Pancreas (tissue), 10 donors: ENCODE measurements around the gene VEGFC. TPM values are rescaled to one million over a fixed set of nuclear protein-coding genes. Genes with fewer than 3 reads are reported as not detected.

ENCODE experiments used
- ATAC-seq, 4 donors: fragments of 200-7000 bp; cut with Tn5 transposase; one replicate each; pipeline versions ENCODE4 v1.8.0 to v1.9.1; 2020; ENCODE audit warnings: mild to moderate bottlenecking in 4 of 4, moderate library complexity in 4 of 4
- DNase-seq, 6 donors: peaks; one replicate each; pipeline ENCODE4 v3.0.0-alpha.2; 2020
- FAIRE-seq: peaks from 2 replicates; lab custom pipeline; 2012; peaks lifted over from hg19 to GRCh38; lab: Jason Lieb, UNC
- H3K27ac ChIP-seq, 4 donors: fragments of 200-600 bp; sonication (generic); 1 replicate in 3 of 4; 2 replicates in 1 of 4; pipeline versions ENCODE4 v1.5.0 to v1.8.0; 2020
- H3K27me3 ChIP-seq, 4 donors: fragments of 200-600 bp; one replicate each; pipeline ENCODE4 v1.8.0; 2021
- H3K36me3 ChIP-seq, 3 donors: fragments of 200-600 bp; sonication (generic) in 1 of 3; one replicate each; pipeline versions ENCODE4 v1.5.0 to v1.8.0; 2020 to 2021
- H3K4me1 ChIP-seq, 3 donors: fragments of 200-600 bp; one replicate each; pipeline ENCODE4 v1.8.0; 2021
- H3K4me3 ChIP-seq, 4 donors: fragments of 200-600 bp; sonication (generic) in 2 of 4; one replicate each; pipeline versions ENCODE4 v1.5.0 to v1.8.0; 2020 to 2021
- H3K9me3 ChIP-seq, 4 donors: fragments of 200-600 bp; one replicate each; pipeline ENCODE4 v1.8.0; 2021
- WGBS, 2 donors: extraction: QIAGEN DNeasy Blood & Tissue Kit; methylation state at CpG; one replicate each; pipeline ENCODE4 v1.1.7; 2013; 5-methylcytosine and 5-hydroxymethylcytosine counted together
- intact Hi-C, 3 donors: fragments of 100-400 bp; cut with DNase I; formaldehyde crosslinking; loops; one replicate each; pipeline versions ENCODE4 v1.11.1 to v1.14.2; 2022
- polyA plus RNA-seq, 2 donors: library from polyadenylated mRNA; stranded (reverse); fragments of 200-250 nt; gene quantifications; one replicate each; pipeline ENCODE4 v1.2.3, GENCODE V29; 2013
- total RNA-seq, 6 donors: library from RNA; stranded (reverse); fragmentation: NEBNext Ultra II Directional in 4 of 6; extraction: Animal tissue kit (Norgen Biotek cat#: 25700) in 4 of 6; gene quantifications; one replicate each; pipeline versions ENCODE4 v1.2.1 to v1.2.4, GENCODE V29; 2021 to 2023
- TF ChIP-seq, protein P1 (sequence below), 4 donors: fragments of 200-600 bp; sonication (generic) in 3 of 4; IDR thresholded peaks; one replicate each; pipeline versions ENCODE4 v1.5.0 to v1.8.0; 2021; ENCODE audit warnings: antibody characterized with exemption in 4 of 4
- donor health status: healthy with polysubstance abuse.
- donor health status: DM: no; HTN: no; CAD: no; lungs with moderate emphysema.
- donor health status: DM: no; HTN: no; CAD: no.
- donor health status: control.
- donor health status: control.
- donor health status: Bipolar disorder and iron deficiency.
- donor health status: DM: yes; HTN: yes; CAD: no.
- donor health status: DM: no; HTN: no; CAD: no.
- donor health status: DM: no; HTN: no; CAD: no.
- donor health status: DM: yes; HTN: yes; CAD: no.

VEGFC gene
- total and polyA plus RNA-seq, 8 donors = 0.67 to 3.3 (median 1.1) TPM

DNA sequence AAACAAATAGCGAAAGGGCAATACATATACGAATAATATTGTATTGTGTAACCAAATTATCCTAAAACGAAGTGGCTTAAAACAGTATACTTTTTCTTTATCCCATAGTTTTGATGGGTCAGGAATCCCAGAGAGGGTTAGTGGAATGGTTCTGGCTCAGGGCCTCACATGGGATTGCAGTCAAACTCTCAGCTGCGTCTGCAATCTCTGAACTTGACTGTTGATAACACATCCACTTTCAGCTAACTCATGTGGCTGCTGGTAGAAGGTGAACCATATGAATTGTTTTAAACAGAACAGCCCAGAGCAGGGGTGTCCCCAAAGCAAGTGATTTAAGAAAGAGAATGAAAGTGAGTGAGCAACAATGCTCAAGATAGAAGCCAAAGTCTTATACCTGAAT, 127.8 kb downstream of the VEGFC start:
- TF ChIP-seq, protein P1, sequence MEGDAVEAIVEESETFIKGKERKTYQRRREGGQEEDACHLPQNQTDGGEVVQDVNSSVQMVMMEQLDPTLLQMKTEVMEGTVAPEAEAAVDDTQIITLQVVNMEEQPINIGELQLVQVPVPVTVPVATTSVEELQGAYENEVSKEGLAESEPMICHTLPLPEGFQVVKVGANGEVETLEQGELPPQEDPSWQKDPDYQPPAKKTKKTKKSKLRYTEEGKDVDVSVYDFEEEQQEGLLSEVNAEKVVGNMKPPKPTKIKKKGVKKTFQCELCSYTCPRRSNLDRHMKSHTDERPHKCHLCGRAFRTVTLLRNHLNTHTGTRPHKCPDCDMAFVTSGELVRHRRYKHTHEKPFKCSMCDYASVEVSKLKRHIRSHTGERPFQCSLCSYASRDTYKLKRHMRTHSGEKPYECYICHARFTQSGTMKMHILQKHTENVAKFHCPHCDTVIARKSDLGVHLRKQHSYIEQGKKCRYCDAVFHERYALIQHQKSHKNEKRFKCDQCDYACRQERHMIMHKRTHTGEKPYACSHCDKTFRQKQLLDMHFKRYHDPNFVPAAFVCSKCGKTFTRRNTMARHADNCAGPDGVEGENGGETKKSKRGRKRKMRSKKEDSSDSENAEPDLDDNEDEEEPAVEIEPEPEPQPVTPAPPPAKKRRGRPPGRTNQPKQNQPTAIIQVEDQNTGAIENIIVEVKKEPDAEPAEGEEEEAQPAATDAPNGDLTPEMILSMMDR (IDR thresholded peaks at IDR 0.05) = no peak
- WGBS, 2 donors = 56 to 70% methylated on average over 4 of the region's 4 CpGs
- no peaks in the 10 kb centered on the region for H3K4me1 ChIP-seq
- H3K27me3 ChIP-seq = no peaks in the 10 kb centered on the region
- ATAC-seq (no peak), FAIRE-seq (no peak), DNase-seq (no peak)
- H3K9me3 ChIP-seq = no peaks in the 10 kb centered on the region
- no peak overlapping the region for H3K4me3 ChIP-seq
- H3K27ac ChIP-seq = no peak overlapping the region
- H3K36me3 ChIP-seq = no peaks in the 10 kb centered on the region
- intact Hi-C loops = no loop called here

DNA sequence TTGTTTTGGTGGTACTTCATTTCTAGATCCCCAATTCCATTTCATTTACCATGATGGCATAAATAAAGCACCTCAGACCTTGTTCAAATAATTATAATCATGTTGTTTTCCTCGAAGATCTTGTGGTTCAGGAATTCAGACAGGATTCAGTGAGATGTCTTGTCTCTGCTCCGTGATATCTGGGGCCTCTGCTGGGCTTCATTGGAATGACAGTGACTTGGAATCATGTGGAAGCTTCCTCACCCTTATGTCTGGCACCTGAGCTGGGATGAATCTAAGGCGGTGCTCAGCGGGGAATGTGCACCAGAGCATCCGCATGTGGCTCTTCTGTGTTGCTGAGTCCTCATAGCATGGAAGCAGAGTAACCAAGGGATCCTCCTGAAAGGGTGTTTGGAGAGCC, 132.2 kb downstream of the VEGFC start:
- Histone ChIP-seq H3K36me3 (no peaks in the 10 kb centered on the region), H3K4me1 (no peaks in the 10 kb centered on the region), H3K9me3 (no peaks in the 10 kb centered on the region), H3K27ac (no peak overlapping the region), H3K4me3 (no peak overlapping the region), H3K27me3 (no peaks in the 10 kb centered on the region)
- TF ChIP-seq, protein P1 (IDR thresholded peaks at IDR 0.05) = no peak
- intact Hi-C loops = no loop called here
- FAIRE-seq (no peak), DNase-seq (no peak), ATAC-seq (no peak)
- whole genome bisulfite sequencing, 2 donors = 58 to 70% methylated on average over 5 of the region's 5 CpGs

DNA sequence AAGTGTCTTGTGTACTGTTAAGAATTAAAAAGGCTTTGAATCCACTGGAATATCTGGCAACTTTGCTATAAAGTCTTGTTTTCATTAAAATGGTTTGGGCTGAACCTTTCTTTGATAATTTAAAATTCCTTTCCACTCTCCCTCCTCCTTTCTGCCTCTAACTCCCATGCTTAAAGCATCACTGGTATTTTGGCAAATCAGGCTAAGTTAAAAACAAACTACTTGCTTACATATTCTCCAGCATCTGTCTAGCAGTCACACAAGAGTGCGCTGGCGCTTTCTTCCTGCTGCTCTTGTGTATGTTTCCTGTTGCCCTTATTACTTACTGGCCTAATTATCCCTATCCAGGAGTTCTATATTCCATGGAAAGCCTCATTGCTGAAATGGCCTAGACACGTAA, 136.6 kb downstream of the VEGFC start:
- Histone ChIP-seq H3K27me3 (no peaks in the 10 kb centered on the region), H3K9me3 (no peaks in the 10 kb centered on the region), H3K4me1 (no peaks in the 10 kb centered on the region), H3K27ac (no peak overlapping the region), H3K4me3 (no peak overlapping the region), H3K36me3 (no peaks in the 10 kb centered on the region)
- ATAC-seq (no peak), DNase-seq (no peak), FAIRE-seq (no peak)
- intact Hi-C loops = no loop called here
- WGBS, 2 donors = 82 to 87% methylated on average over 3 of the region's 3 CpGs
- TF ChIP-seq, protein P1 (IDR thresholded peaks at IDR 0.05) = no peak

DNA sequence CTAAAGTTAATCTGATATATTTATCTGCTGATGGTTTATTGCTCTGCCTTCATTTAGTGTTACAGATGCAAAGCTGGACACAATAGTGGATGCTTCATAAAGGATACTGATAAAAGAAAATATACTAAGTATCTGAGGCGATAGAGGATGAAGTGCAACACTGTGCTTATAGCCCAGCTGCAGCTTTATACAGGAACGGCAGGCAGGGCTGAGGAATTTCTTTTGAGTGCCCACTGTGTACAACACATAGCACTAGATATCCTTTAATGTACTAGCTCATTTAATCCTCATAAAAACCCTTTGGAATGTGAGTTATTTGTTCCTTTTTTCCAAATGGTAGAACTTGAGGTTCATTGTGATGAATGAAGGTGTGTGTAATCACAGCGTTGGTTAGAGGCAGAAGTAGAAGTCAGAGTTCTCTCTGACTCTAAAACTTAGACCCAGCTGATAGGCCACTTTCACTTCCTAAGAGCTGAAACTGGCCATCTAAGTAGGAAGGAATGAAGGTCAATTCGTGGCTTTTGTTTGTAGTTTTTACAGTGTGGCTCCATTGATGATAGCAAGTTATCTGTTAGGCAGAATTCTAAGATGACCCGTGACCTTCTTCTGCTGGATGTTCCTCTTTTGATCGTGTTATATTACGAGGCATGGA, 138.0 kb downstream of the VEGFC start:
- ATAC-seq (no peak), DNase-seq (no peak), FAIRE-seq (no peak)
- H3K4me3 ChIP-seq = no peak overlapping the region
- no peak overlapping the region for H3K27ac ChIP-seq
- TF ChIP-seq, protein P1 (IDR thresholded peaks at IDR 0.05) = no peak
- WGBS, 2 donors = 49 to 67% methylated on average over 7 of the region's 7 CpGs
- intact Hi-C loops = no loop called here
- H3K9me3 ChIP-seq = no peaks in the 10 kb centered on the region
- H3K27me3 ChIP-seq = no peaks in the 10 kb centered on the region
- H3K4me1 ChIP-seq = no peaks in the 10 kb centered on the region
- H3K36me3 ChIP-seq = no peaks in the 10 kb centered on the region

DNA sequence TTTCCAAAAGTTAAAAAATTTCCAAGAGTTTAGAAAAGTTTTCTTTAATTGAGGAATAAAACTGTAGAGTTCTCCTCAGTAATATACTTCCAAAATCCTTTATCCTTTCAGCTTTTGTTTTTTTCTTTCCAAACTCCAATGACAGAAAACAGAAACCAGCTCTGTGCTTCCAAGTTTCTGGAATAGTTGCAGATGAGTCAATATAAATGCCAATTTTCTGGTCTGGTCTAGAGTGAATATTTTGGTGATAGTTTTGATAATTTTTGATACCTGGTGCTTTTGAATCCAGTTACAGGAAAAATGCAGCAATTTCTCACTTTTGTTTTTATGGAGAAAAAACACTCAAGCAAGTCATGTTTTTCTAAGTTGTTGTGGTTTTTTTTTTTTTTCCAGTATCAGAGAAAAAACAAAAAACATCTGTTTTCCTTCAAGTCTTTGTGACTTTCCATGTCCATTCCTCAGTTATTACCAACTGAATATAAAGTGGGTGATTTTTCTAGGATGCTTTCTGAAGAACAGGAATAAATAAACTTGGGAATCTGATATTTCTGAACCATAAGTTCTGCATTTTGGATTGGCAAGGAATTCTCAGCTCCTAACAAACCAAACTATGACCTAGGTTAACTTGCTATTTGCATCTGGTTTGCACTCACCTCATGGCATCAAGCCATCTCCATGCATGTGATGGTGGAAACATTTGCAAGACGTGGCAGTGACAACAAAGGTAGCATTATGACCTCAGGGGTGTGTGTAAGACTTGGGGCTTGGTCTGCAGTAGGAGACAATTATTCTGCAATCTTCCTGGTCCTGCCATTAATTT, 139.1 kb downstream of the VEGFC start:
- no peaks in the 10 kb centered on the region for H3K27me3 ChIP-seq
- H3K27ac ChIP-seq = no peak overlapping the region
- no peaks in the 10 kb centered on the region for H3K9me3 ChIP-seq
- no peak for ATAC-seq
- 15 to 32% methylated on average over 1 of the region's 1 CpG for WGBS, 2 donors
- TF ChIP-seq, protein P1 (IDR thresholded peaks at IDR 0.05) = no peak
- FAIRE-seq = no peak
- no peaks in the 10 kb centered on the region for H3K36me3 ChIP-seq
- DNase-seq = no peak
- intact Hi-C loops = no loop called here
- H3K4me1 ChIP-seq = no peaks in the 10 kb centered on the region
- H3K4me3 ChIP-seq = no peak overlapping the region
